H1 (cell line): ENCODE data around the gene IQCM. TPM values are rescaled to one million over a fixed set of nuclear protein-coding genes. Genes with fewer than 3 reads are reported as not detected.

ENCODE experiments used
- CTCF ChIA-PET: fragments of 300-600 bp; sonication (Branson Sonifier 250); formaldehyde crosslinking; loops from one replicate; lab custom pipeline; 2021; ENCODE audit not compliant: partially characterized antibody; lab: Charles Lee
- POLR2A ChIA-PET: fragments of 300-600 bp; sonication (Branson Sonifier 250); formaldehyde crosslinking; loops from one replicate; lab custom pipeline; 2021; ENCODE audit warnings: inconsistent platforms; ENCODE audit not compliant: partially characterized antibody; lab: Charles Lee
- DNase-seq, 2 experiments: peaks; one replicate each; pipeline versions ENCODE4 v3.0.0 to v3.0.0-alpha.2; 2010 to 2022; ENCODE audit warnings: low spot score in 2 of 2, low read depth in 1 of 2, mixed read lengths in 1 of 2
- FAIRE-seq: peaks from 2 replicates; lab custom pipeline; 2011; peaks lifted over from hg19 to GRCh38; lab: Jason Lieb, UNC
- H2AFZ ChIP-seq: 2 replicates; pipeline ENCODE4 v1.8.1; 2012; ENCODE audit warnings: low read length, inconsistent platforms
- H2AK5ac ChIP-seq: 2 replicates; pipeline ENCODE4 v1.6.1; 2013; ENCODE audit warnings: low read depth, low read length
- H2BK120ac ChIP-seq: replicated peaks from 2 replicates; pipeline ENCODE3; 2013; ENCODE audit warnings: low read depth, low read length, inconsistent platforms
- H2BK12ac ChIP-seq: 2 replicates; pipeline ENCODE4 v1.6.1; 2013; ENCODE audit warnings: low read depth, low read length
- H2BK15ac ChIP-seq: 2 replicates; pipeline ENCODE4 v1.6.1; 2013; ENCODE audit warnings: low read length
- H2BK20ac ChIP-seq: 2 replicates; pipeline ENCODE4 v1.6.1; 2013; ENCODE audit warnings: low read length
- H2BK5ac ChIP-seq: 2 replicates; pipeline ENCODE4 v1.6.1; 2013; ENCODE audit warnings: low read depth, low read length
- H3K14ac ChIP-seq: 2 replicates; pipeline ENCODE4 v1.6.1; 2013; ENCODE audit warnings: inconsistent platforms; ENCODE audit not compliant: insufficient read length
- H3K18ac ChIP-seq: 2 replicates; pipeline ENCODE4 v1.6.1; 2013; ENCODE audit warnings: low read length; ENCODE audit errors: extremely low read depth
- H3K23ac ChIP-seq: 2 replicates; pipeline ENCODE4 v1.6.1; 2013; ENCODE audit warnings: inconsistent platforms; ENCODE audit not compliant: insufficient read length
- H3K23me2 ChIP-seq: 2 replicates; pipeline ENCODE4 v1.6.1; 2013; ENCODE audit warnings: low read depth, low read length
- H3K27ac ChIP-seq: 2 replicates; pipeline ENCODE4 v1.6.1; 2011; ENCODE audit warnings: low read depth, low read length, inconsistent platforms
- H3K27me3 ChIP-seq, 4 experiments: replicated peaks in 1 of 4; 1 replicate in 1 of 4; 2 replicates in 3 of 4; pipeline versions ENCODE4 v1.6.1 to v1.8.1; 2011 to 2013; ENCODE audit warnings: low read length in 3 of 4, mild to moderate bottlenecking in 3 of 4, inconsistent platforms in 2 of 4, mixed read lengths in 2 of 4, moderate library complexity in 1 of 4; ENCODE audit not compliant: control insufficient read depth in 3 of 4, insufficient read depth in 3 of 4; ENCODE audit errors: extremely low read depth in 1 of 4
- H3K36me3 ChIP-seq, 4 experiments: 2 replicates each; pipeline versions ENCODE4 v1.6.1 to v1.8.1; 2011 to 2013; ENCODE audit warnings: mild to moderate bottlenecking in 4 of 4, low read length in 3 of 4, moderate library complexity in 2 of 4, control low read depth in 1 of 4, inconsistent platforms in 1 of 4; ENCODE audit not compliant: insufficient read depth in 4 of 4, control insufficient read depth in 2 of 4
- H3K4ac ChIP-seq: replicated peaks from 2 replicates; pipeline ENCODE3; 2013; ENCODE audit warnings: low read length, low read depth, mixed read lengths, inconsistent platforms; ENCODE audit not compliant: insufficient read length
- H3K4me1 ChIP-seq, 4 experiments: replicated peaks in 1 of 4; 1 replicate in 1 of 4; 2 replicates in 3 of 4; pipeline versions ENCODE4 v1.6.1 to v1.8.1; 2011 to 2013; ENCODE audit warnings: low read length in 3 of 4, inconsistent platforms in 2 of 4, mixed read lengths in 1 of 4; ENCODE audit not compliant: insufficient read depth in 4 of 4, control insufficient read depth in 3 of 4
- H3K4me2 ChIP-seq, 2 experiments: 2 replicates each; pipeline versions ENCODE4 v1.6.1 to v1.8.1; 2011 to 2013; ENCODE audit warnings: low read depth in 2 of 2, low read length in 2 of 2, control low read depth in 1 of 2, inconsistent platforms in 1 of 2, mild to moderate bottlenecking in 1 of 2; ENCODE audit not compliant: insufficient read depth in 1 of 2
- H3K4me3 ChIP-seq, 4 experiments: fragments of 200-600, 300-600 bp in 1 of 4; sonication (generic), shearing (Covaris generic), sonication (Bioruptor Twin) in 1 of 4; 2 replicates each; pipeline versions ENCODE4 v1.5.1 to v1.8.1; 2011 to 2016; ENCODE audit warnings: low read length in 4 of 4, low read depth in 3 of 4, control low read depth in 2 of 4, inconsistent platforms in 2 of 4, mild to moderate bottlenecking in 2 of 4, mixed read lengths in 1 of 4, moderate library complexity in 1 of 4; ENCODE audit not compliant: insufficient read depth in 2 of 4; ENCODE audit errors: extremely low read depth in 1 of 4
- H3K56ac ChIP-seq: replicated peaks from 2 replicates; pipeline ENCODE3; 2013; ENCODE audit warnings: low read depth, mild to moderate bottlenecking, mixed read lengths, low read length, inconsistent platforms; ENCODE audit not compliant: insufficient read length
- H3K79me1 ChIP-seq: 2 replicates; pipeline ENCODE4 v1.6.1; 2013; ENCODE audit warnings: low read depth, low read length, control low read depth
- H3K79me2 ChIP-seq, 2 experiments: 2 replicates each; pipeline versions ENCODE4 v1.6.1 to v1.8.1; 2012 to 2013; ENCODE audit warnings: low read length in 2 of 2, mild to moderate bottlenecking in 2 of 2, inconsistent platforms in 1 of 2; ENCODE audit not compliant: insufficient read depth in 2 of 2, control insufficient read depth in 1 of 2
- H3K9ac ChIP-seq, 4 experiments: replicated peaks in 1 of 4; 1 replicate in 1 of 4; 2 replicates in 3 of 4; pipeline versions ENCODE4 v1.6.1 to v1.8.1; 2011 to 2013; ENCODE audit warnings: low read depth in 3 of 4, low read length in 3 of 4, control low read depth in 2 of 4, mild to moderate bottlenecking in 2 of 4, moderate library complexity in 2 of 4, inconsistent platforms in 1 of 4; ENCODE audit errors: extremely low read depth in 1 of 4
- H3K9me3 ChIP-seq, 2 experiments: 2 replicates each; pipeline versions ENCODE4 v1.6.1 to v1.8.1; 2012 to 2013; ENCODE audit warnings: mild to moderate bottlenecking in 2 of 2, moderate library complexity in 2 of 2, control low read depth in 1 of 2, inconsistent platforms in 1 of 2, low read depth in 1 of 2, low read length in 1 of 2, mixed read lengths in 1 of 2; ENCODE audit not compliant: insufficient read depth in 2 of 2
- H4K20me1 ChIP-seq, 2 experiments: replicated peaks in 1 of 2; 2 replicates each; pipeline versions ENCODE3 to v1.8.1; 2011 to 2013; ENCODE audit warnings: inconsistent platforms in 2 of 2, low read length in 2 of 2, mild to moderate bottlenecking in 1 of 2; ENCODE audit not compliant: insufficient read depth in 2 of 2, control insufficient read depth in 1 of 2
- H4K5ac ChIP-seq: 2 replicates; pipeline ENCODE4 v1.6.1; 2013; ENCODE audit warnings: low read length, low read depth, mixed read lengths, inconsistent platforms; ENCODE audit not compliant: insufficient read length
- H4K8ac ChIP-seq: 2 replicates; pipeline ENCODE4 v1.8.0; 2013; ENCODE audit warnings: mild to moderate bottlenecking, moderate library complexity, low read length, inconsistent platforms; ENCODE audit not compliant: insufficient read depth; ENCODE audit errors: extremely low read depth
- H4K91ac ChIP-seq: replicated peaks from 2 replicates; pipeline ENCODE3; 2013; ENCODE audit warnings: low read length, mixed read lengths, inconsistent platforms; ENCODE audit not compliant: insufficient read length
- BACH1 ChIP-seq: IDR thresholded peaks from 2 replicates; pipeline ENCODE4 v1.6.1; 2012; ENCODE audit warnings: low read length, improper control_type of control experiment
- CBX5 ChIP-seq: fragments of 300-800, 300-1000 bp; sonication (generic); IDR thresholded peaks from 2 replicates; pipeline ENCODE4 v1.7.1; 2016; ENCODE audit warnings: antibody characterized with exemption, low read length, low read depth
- RBBP5 ChIP-seq: IDR thresholded peaks from 2 replicates; pipeline ENCODE4 v1.7.1; 2012; ENCODE audit warnings: low read depth, mild to moderate bottlenecking, inconsistent platforms, low read length, moderate library complexity, borderline replicate concordance
- SRF ChIP-seq: IDR thresholded peaks from 2 replicates; pipeline ENCODE4 v1.6.1; 2011; ENCODE audit warnings: mild to moderate bottlenecking, low read depth, low read length, moderate library complexity
- WGBS, 2 experiments: shearing (Covaris generic) in 1 of 2; methylation state at CpG; one replicate each; pipeline versions ENCODE4 v1.1.6 to v1.1.7; 2013 to 2015; ENCODE audit warnings: low lambda C conversion rate in 2 of 2, mixed read lengths in 2 of 2, inconsistent platforms in 1 of 2, low coverage in 1 of 2, missing lambda C conversion rate in 1 of 2; ENCODE audit not compliant: insufficient replicate concordance in 2 of 2, insufficient coverage in 1 of 2, insufficient read length in 1 of 2; ENCODE audit errors: extremely low coverage in 1 of 2, missing lambda C conversion rate in 1 of 2; 5-methylcytosine and 5-hydroxymethylcytosine counted together
- polyA plus RNA-seq, 7 experiments: library from polyadenylated mRNA; depleted of rRNA in 3 of 7; stranded (reverse) in 5 of 7; unstranded in 2 of 7; fragments of >200 nt in 5 of 7; fragments of 200-250 nt in 2 of 7; gene quantifications; 1 replicate in 5 of 7; 2 replicates in 1 of 7; 4 replicates in 1 of 7; pipeline versions ENCODE4 v1.2.1 to v1.2.3, GENCODE V29; 2011 to 2013; ENCODE audit warnings: missing spikeins in 2 of 7, mixed read lengths in 2 of 7
- total RNA-seq: library from RNA; stranded (reverse); fragmentation: NEBNext Ultra II Directional; extraction: Animal tissue kit (Norgen Biotek cat#: 25700); gene quantifications from 2 replicates; pipeline ENCODE4 v1.2.1, GENCODE V29; 2021
- TF ChIP-seq, protein P1 (sequence below): IDR thresholded peaks from 2 replicates; pipeline ENCODE4 v1.6.1; 2012; ENCODE audit warnings: low read length, inconsistent platforms

The IQCM gene
- total and polyA plus RNA-seq, 2 of the 8 experiments (the other 6 are each of a cell fraction or from before 2014, with no cell fraction given), result not detected

DNA sequence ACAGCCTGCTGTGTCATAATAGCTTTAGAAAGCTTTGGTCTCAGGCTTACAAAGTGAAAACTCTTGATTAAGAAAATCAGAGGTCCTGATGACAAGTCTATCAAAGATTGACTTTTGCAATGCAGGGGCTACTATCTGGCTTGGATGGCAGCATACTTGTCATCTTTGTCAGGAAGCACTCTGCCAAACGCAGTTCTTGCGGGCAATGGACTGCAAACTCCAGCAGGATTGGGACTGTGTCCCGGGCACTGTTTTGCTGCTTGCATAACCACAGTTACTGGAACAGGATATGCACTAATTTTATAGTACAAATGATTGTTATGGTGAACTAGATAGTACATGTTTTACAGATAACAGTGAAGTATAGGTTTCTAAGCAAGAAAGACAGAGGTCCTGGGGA, 185.6 kb downstream of the IQCM start:
- Histone ChIP-seq H3K9ac (no peak overlapping the region), H3K9me3 (no peaks in the 10 kb centered on the region), H3K4me3 (no peak overlapping the region), H3K18ac (no peak overlapping the region), H3K14ac (no peak overlapping the region), H4K91ac (no peak overlapping the region), H4K5ac (no peak overlapping the region), H3K4me2 (no peak overlapping the region), H2BK15ac (no peak overlapping the region), H2AFZ (no peak overlapping the region), H3K27ac (no peak overlapping the region), H2BK20ac (no peak overlapping the region), H2AK5ac (no peak overlapping the region), H3K79me1 (no peaks in the 10 kb centered on the region), H3K4ac (no peak overlapping the region), H4K8ac (no peak overlapping the region), H2BK12ac (no peak overlapping the region), H4K20me1 (no peaks in the 10 kb centered on the region), H2BK5ac (no peak overlapping the region), H3K56ac (no peak overlapping the region), H3K23me2 (no peaks in the 10 kb centered on the region), H3K79me2 (no peaks in the 10 kb centered on the region), H2BK120ac (no peak overlapping the region), H3K36me3 (no peaks in the 10 kb centered on the region), H3K23ac (no peak overlapping the region), H3K27me3 (no peaks in the 10 kb centered on the region), H3K4me1 (peaks cover 0 to 2% (median 0%) of the 10 kb centered on the region in 4 experiments; a peak in 1 of 7 replicates)
- TF ChIP-seq RBBP5 (no peak), CBX5 (no peak), BACH1 (no peak), SRF (no peak)
- TF ChIP-seq, protein P1, sequence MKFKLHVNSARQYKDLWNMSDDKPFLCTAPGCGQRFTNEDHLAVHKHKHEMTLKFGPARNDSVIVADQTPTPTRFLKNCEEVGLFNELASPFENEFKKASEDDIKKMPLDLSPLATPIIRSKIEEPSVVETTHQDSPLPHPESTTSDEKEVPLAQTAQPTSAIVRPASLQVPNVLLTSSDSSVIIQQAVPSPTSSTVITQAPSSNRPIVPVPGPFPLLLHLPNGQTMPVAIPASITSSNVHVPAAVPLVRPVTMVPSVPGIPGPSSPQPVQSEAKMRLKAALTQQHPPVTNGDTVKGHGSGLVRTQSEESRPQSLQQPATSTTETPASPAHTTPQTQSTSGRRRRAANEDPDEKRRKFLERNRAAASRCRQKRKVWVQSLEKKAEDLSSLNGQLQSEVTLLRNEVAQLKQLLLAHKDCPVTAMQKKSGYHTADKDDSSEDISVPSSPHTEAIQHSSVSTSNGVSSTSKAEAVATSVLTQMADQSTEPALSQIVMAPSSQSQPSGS, result no peak
- DNase-seq, result no peak
- POLR2A ChIA-PET, result no interaction called here
- CTCF ChIA-PET, result interaction anchor here (1.1 kb wide), 1 partner anchor 16 kb away, joined by 3 read pairs; no protein-coding TSS in a partner anchor
- WGBS, 2 experiments, result 89% methylated on average over 3 of the region's 3 CpGs; no CpG with 5 or more reads in 1 of the 2 experiments
- no peak for FAIRE-seq
